Tibial nerve (tissue), 4 donors: ENCODE results near the gene RPS19. TPM values are rescaled to one million over a fixed set of nuclear protein-coding genes. Genes with fewer than 3 reads are reported as not detected.

ENCODE experiments used
- DNase-seq, 2 donors: peaks; one replicate each; pipeline ENCODE4 v3.0.0-alpha.2; 2019; ENCODE audit warnings: low spot score in 2 of 2
- H3K27ac ChIP-seq, 4 donors: fragments of 200-600 bp; sonication (generic) in 3 of 4; one replicate each; pipeline ENCODE4 v1.5.1; 2017 to 2019; ENCODE audit warnings: mild to moderate bottlenecking in 1 of 4
- H3K27me3 ChIP-seq, 2 donors: fragments of 200-600 bp; sonication (generic) in 1 of 2; one replicate each; pipeline versions ENCODE4 v1.5.1 to v1.6.0; 2017 to 2019
- H3K36me3 ChIP-seq, 3 donors: fragments of 200-600 bp; sonication (generic); one replicate each; pipeline ENCODE4 v1.5.1; 2018 to 2019
- H3K4me1 ChIP-seq, 4 donors: fragments of 200-600 bp; sonication (generic) in 3 of 4; one replicate each; pipeline ENCODE4 v1.5.1; 2017 to 2019
- H3K4me3 ChIP-seq, 4 donors: fragments of 200-600 bp; sonication (generic) in 3 of 4; one replicate each; pipeline ENCODE4 v1.5.1; 2017 to 2019; ENCODE audit warnings: mild to moderate bottlenecking in 1 of 4, moderate library complexity in 1 of 4
- H3K9me3 ChIP-seq, 4 donors: fragments of 200-600 bp; sonication (generic) in 3 of 4; one replicate each; pipeline ENCODE4 v1.5.1; 2017 to 2019
- CTCF ChIP-seq, 5 experiments: fragments of 200-600 bp in 3 of 5; fragments of 450-650 bp in 2 of 5; sonication (generic) in 3 of 5; IDR thresholded peaks; one replicate each; pipeline ENCODE4 v1.5.1; 2016 to 2019; ENCODE audit warnings: antibody characterized with exemption in 5 of 5, mild to moderate bottlenecking in 3 of 5, moderate library complexity in 2 of 5
- EP300 ChIP-seq, 2 donors: sonication (generic); formaldehyde crosslinking; IDR thresholded peaks; one replicate each; pipeline ENCODE4 v1.6.1; 2017; ENCODE audit warnings: antibody characterized with exemption in 2 of 2, mild to moderate bottlenecking in 1 of 2
- POLR2A ChIP-seq, 2 donors: fragments of 450-650 bp; IDR thresholded peaks; one replicate each; pipeline ENCODE4 v1.6.1; 2017; ENCODE audit warnings: antibody characterized with exemption in 2 of 2, mild to moderate bottlenecking in 2 of 2, moderate library complexity in 2 of 2
- WGBS, 2 donors: methylation state at CpG; one replicate each; pipeline ENCODE4 v1.1.5; 2018; 5-methylcytosine and 5-hydroxymethylcytosine counted together
- total RNA-seq, 4 donors: library from RNA; depleted of rRNA; stranded (reverse); fragments of >200 nt; gene quantifications; one replicate each; pipeline ENCODE4 v1.1.0, GENCODE V29; 2016

The RPS19 gene
- total RNA-seq, 4 donors from 2014 or later, result 835 to 1,204 (median 1,038) TPM

DNA sequence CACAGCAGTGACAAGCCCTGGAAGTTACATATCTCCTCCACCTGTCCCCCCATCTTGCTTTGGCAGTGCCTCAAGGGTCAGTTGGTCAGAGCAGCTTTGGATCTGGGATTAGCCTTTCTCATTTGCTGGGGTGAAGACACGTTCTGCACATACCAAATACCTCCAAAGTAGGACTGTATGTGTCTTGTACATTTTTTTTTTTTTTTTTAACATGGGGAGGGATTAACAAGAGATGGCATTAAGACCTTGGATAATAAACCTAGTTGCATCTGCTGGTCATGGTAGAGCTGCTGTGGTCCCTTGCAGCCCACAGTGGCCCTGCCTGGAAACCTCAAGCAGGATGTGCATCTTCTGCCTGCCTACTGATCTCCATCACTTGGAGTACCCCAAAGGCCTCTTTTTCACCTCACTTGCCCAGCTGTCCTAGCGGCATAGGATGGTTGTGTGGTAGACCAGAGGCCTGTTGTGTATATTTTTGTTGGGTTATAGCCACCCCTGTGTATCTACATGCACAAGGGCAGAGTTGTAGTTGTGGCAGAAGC, 2.5 kb downstream of the RPS19 start:
- WGBS, 2 donors, result 72 to 78% methylated on average over 2 of the region's 2 CpGs
- no peak for DNase-seq
- TF ChIP-seq CTCF (IDR thresholded peaks at IDR 0.05) (no peak), EP300 (IDR thresholded peaks at IDR 0.05) (no peak), POLR2A (IDR thresholded peaks at IDR 0.05) (no peak)
- Histone ChIP-seq H3K27me3 (no peaks in the 10 kb centered on the region), H3K9me3 (no peaks in the 10 kb centered on the region), H3K4me1 (peaks cover 3 to 62% (median 32%) of the 10 kb centered on the region in 4 donors), H3K36me3 (peaks cover 0 to 61% (median 0%) of the 10 kb centered on the region in 3 donors), H3K4me3 (no peak overlapping the region), H3K27ac (no peak overlapping the region)

DNA sequence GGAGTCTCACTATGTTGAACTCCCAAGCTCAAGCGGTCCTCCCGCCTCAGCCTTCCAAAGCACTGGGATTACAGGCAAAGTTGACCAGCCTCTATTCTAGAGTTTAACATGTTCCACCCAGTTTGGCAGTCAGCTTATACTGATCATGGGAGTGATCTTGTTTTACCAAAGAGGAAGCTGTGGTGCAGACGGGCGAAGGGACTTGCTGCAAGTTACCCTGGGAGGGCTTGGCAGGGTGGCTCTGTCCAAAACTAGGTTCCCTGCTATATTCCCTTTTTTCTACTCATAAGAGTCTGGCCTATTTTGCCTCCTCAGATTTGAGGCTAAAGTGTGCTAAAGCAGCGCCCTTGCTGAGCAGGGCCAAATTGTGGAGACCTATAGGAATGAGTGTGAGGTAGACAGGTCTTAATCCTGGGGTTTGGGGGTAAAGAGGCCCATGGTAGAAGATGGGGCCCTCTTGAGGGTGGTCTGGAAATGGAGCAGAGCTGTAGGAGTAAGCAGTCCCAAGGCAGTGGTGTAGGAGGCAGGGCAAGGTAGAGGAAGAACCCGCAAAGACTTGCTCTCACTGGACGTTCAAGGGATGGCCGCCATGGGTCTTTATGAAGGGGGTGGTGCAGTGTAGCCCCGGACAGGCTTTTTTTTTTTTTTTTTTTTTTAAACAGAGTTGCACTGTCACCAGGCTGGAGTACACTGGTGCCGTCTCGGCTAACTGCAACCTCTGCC, 3.3 kb downstream of the RPS19 start:
- WGBS, 2 donors, result 80 to 85% methylated on average over 11 of the region's 11 CpGs
- TF ChIP-seq EP300 (IDR thresholded peaks at IDR 0.05) (no peak), CTCF (IDR thresholded peaks at IDR 0.05) (no peak), POLR2A (IDR thresholded peaks at IDR 0.05) (no peak)
- no peak overlapping the region for H3K4me3 ChIP-seq
- no peak for DNase-seq
- H3K9me3 ChIP-seq, result no peaks in the 10 kb centered on the region
- H3K36me3 ChIP-seq, result peaks cover 0 to 70% (median 0%) of the 10 kb centered on the region in 3 donors
- H3K4me1 ChIP-seq, result peaks cover 3 to 62% (median 32%) of the 10 kb centered on the region in 4 donors
- H3K27me3 ChIP-seq, result no peaks in the 10 kb centered on the region
- H3K27ac ChIP-seq, result no peak overlapping the region

DNA sequence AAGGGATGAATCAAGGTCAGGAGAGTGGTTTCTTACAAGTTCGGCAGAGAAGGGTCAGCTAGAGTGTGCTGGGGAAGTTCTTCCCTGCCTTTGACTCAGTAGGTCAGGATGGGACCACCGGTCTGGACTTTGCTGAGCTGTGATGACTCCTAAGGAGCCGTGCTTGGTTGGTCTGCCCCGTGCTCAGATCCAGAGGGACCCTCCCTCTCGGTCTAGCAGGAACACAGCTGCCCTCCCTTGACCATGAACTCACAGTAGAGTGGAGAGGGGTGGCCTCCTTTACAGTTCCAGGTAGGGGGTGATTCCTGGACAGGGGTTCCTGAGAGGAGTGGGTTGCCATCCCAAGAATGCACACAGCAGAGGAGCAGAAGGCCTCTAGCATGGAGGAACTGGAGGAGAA, 4.3 kb downstream of the RPS19 start:
- peaks cover 3 to 57% (median 30%) of the 10 kb centered on the region in 4 donors for H3K4me1 ChIP-seq
- WGBS, 2 donors, result 76 to 87% methylated on average over 5 of the region's 5 CpGs
- no peak overlapping the region for H3K27ac ChIP-seq
- no peak for TF ChIP-seq EP300 (IDR thresholded peaks at IDR 0.05)
- no peak for TF ChIP-seq POLR2A (IDR thresholded peaks at IDR 0.05)
- TF ChIP-seq CTCF (IDR thresholded peaks at IDR 0.05), result no peak
- H3K36me3 ChIP-seq, result peaks cover 0 to 80% (median 2%) of the 10 kb centered on the region in 3 donors
- no peaks in the 10 kb centered on the region for H3K27me3 ChIP-seq
- no peaks in the 10 kb centered on the region for H3K9me3 ChIP-seq
- no peak for DNase-seq
- H3K4me3 ChIP-seq, result no peak overlapping the region

DNA sequence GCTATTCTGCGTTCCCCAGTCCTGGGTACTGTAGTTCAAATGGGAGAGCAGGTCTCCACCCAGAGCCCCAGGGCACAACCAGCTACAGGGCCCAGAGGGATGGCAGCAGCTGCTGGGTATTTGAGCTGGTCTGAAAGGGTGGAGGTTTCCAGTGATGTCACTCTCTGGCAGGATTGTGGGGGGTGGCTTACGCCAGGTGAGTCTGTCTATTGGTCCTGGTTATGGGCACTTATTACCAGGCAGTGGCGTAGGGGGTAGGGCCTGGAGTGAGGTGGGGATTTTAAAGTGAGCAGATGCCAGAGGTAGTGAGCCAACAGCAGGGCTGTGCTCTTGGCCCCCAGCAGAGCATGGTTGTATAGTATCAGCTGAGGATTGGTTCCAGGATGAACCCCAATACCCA, 6.2 kb downstream of the RPS19 start:
- no peaks in the 10 kb centered on the region for H3K27me3 ChIP-seq
- peaks cover 0 to 60% (median 25%) of the 10 kb centered on the region in 4 donors for H3K4me1 ChIP-seq
- H3K4me3 ChIP-seq, result no peak overlapping the region
- peaks cover 0 to 95% (median 8%) of the 10 kb centered on the region in 3 donors for H3K36me3 ChIP-seq
- TF ChIP-seq EP300 (IDR thresholded peaks at IDR 0.05) (no peak), POLR2A (IDR thresholded peaks at IDR 0.05) (no peak), CTCF (IDR thresholded peaks at IDR 0.05) (no peak)
- no peak overlapping the region for H3K27ac ChIP-seq
- WGBS, 2 donors, result 89 to 96% methylated on average over 3 of the region's 3 CpGs
- DNase-seq, result no peak
- H3K9me3 ChIP-seq, result no peaks in the 10 kb centered on the region
